ENCODE results near the gene SLIT1.

DNA sequence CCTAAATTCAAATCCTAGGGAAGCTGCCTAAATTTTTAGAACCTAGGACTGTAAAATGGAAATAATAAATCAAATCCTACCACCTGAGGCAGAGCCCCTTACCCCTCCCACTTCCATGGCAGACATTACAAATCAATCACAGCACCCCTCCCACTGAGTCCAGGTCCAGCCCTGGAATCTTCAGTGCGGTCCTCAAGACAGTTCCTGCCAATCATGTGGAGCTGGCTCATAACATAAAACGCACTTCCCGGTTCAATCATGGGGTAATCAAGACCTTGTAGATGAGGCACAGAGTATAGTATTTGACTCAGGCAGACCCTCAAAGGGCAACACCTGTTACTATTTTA, 157.0 kb downstream of the SLIT1 start:
- no peak for TF ChIP-seq EZH2phosphoT487 (IDR thresholded peaks at IDR 0.05; ENCODE audit: insufficient read depth, low read depth)
- TF ChIP-seq EZH2 (IDR thresholded peaks at IDR 0.05; ENCODE audit: insufficient read depth, poor library complexity, severe bottlenecking), result no peak

Data from GM23248 (cell line).